Caki2 (cell line): Measurements from ENCODE around the gene C5AR1. TPM values are rescaled to one million over a fixed set of nuclear protein-coding genes. Genes with fewer than 3 reads are reported as not detected.
A peak's percentile ranks its signal among the peaks of the same experiment; 100 is the strongest.
"Not testable (repeated sequence)": the region's sequence is repeated elsewhere in the genome, so short reads cannot be mapped to it uniquely, and the experiment has no call there.

Source experiments
- DNase-seq: peaks from one replicate; pipeline ENCODE4 v3.0.0-alpha.2; 2015; ENCODE audit warnings: low read depth
- in situ Hi-C: cut with HindIII; loops from 2 replicates; pipeline ENCODE4 v1.10.0; 2016; ENCODE audit warnings: low sequenced_read_pairs, low pct_unique_long_range_greater_than_20kb, mixed read lengths
- total RNA-seq: library from RNA; depleted of rRNA; stranded (reverse); fragments of >200 nt; shearing (Covaris generic); gene quantifications from 2 replicates; pipeline ENCODE4 v1.2.3, GENCODE V29; 2014; ENCODE audit warnings: low replicate concordance

Gene C5AR1
- total RNA-seq, 1 experiment from 2014 or later = 3.1 TPM

- in situ Hi-C loops = no loop called here
These were observed 29.4 kb upstream of the C5AR1 start for GRCh38 chr19:47280183-47280797.

GRCh38 chr19:47283405-47284059 lies 26.1 kb upstream of the C5AR1 start:
- DNase-seq = no peak
- in situ Hi-C loops = no loop called here

More at GRCh38 chr19:47280183-47280797, 29.4 kb upstream of the C5AR1 start:
- peak; percentile 26 for DNase-seq

GRCh38 chr19:47284324-47284899 lies 25.2 kb upstream of the C5AR1 start:
- peak; percentile 71 for DNase-seq
- in situ Hi-C loops = no loop called here

- in situ Hi-C loops = no loop called here
- DNase-seq = peak; percentile 59
These were observed 13.6 kb upstream of the C5AR1 start for GRCh38 chr19:47296036-47296435.

- DNase-seq, in situ Hi-C loops: not testable (repeated sequence)
These were observed 8.8 kb upstream of the C5AR1 start for GRCh38 chr19:47300867-47301266.

GRCh38 chr19:47302249-47302648 lies 7.4 kb upstream of the C5AR1 start:
- in situ Hi-C loops = no loop called here
- peak; percentile 25 for DNase-seq

GRCh38 chr19:47303966-47304365 lies 5.7 kb upstream of the C5AR1 start:
- in situ Hi-C loops = no loop called here
- no peak for DNase-seq

GRCh38 chr19:47305309-47305751 lies 4.3 kb upstream of the C5AR1 start:
- in situ Hi-C loops = no loop called here
- peak; percentile 84 for DNase-seq

GRCh38 chr19:47306303-47306702 lies 3.4 kb upstream of the C5AR1 start:
- in situ Hi-C loops = no loop called here
- DNase-seq = no peak

GRCh38 chr19:47309038-47309437 lies 623 bp upstream of the C5AR1 start:
- no peak for DNase-seq
- in situ Hi-C loops = no loop called here

GRCh38 chr19:47310323-47310722 lies 662 bp downstream of the C5AR1 start:
- in situ Hi-C loops = no loop called here

GRCh38 chr19:47310819-47311218 lies 1.2 kb downstream of the C5AR1 start:
- in situ Hi-C loops = no loop called here
- DNase-seq = no peak

More at GRCh38 chr19:47310323-47310722, 662 bp downstream of the C5AR1 start:
- no peak for DNase-seq

GRCh38 chr19:47312366-47313006 lies 2.8 kb downstream of the C5AR1 start:
- in situ Hi-C loops = no loop called here

GRCh38 chr19:47313754-47314295 lies 4.2 kb downstream of the C5AR1 start:
- DNase-seq = no peak
- in situ Hi-C loops = no loop called here

More at GRCh38 chr19:47312366-47313006, 2.8 kb downstream of the C5AR1 start:
- no peak for DNase-seq

GRCh38 chr19:47315125-47315821 lies 5.6 kb downstream of the C5AR1 start:
- DNase-seq = peak; percentile 91
- in situ Hi-C loops = no loop called here

- no peak for DNase-seq
- in situ Hi-C loops = no loop called here
These were observed 6.9 kb downstream of the C5AR1 start for GRCh38 chr19:47316513-47316912.

- in situ Hi-C loops = no loop called here
- no peak for DNase-seq
These were observed 10.5 kb downstream of the C5AR1 start for GRCh38 chr19:47319923-47320871.
